SK-N-SH (cell line): Measurements from ENCODE around the gene HDAC4. TPM values are rescaled to one million over a fixed set of nuclear protein-coding genes. Genes with fewer than 3 reads are reported as not detected.

Source experiments
- CTCF ChIA-PET: fragments of 300-600, 350-600 bp; formaldehyde crosslinking; extraction: SDS; loops from one replicate; lab custom pipeline; 2021; lab: Yijun Ruan, JAX
- POLR2A ChIA-PET: fragments of 350-600 bp; sonication (Branson Sonifier 250); formaldehyde crosslinking; extraction: SDS; loops from one replicate; lab custom pipeline; 2020; ENCODE audit warnings: antibody characterized with exemption, inconsistent platforms; lab: Yijun Ruan, JAX
- DNase-seq: peaks from one replicate; pipeline ENCODE4 v3.0.0; 2012
- H2AFZ ChIP-seq: fragments of 200-600 bp; sonication (generic); 2 replicates; pipeline ENCODE4 v1.8.1; 2016; ENCODE audit warnings: antibody characterized with exemption, mild to moderate bottlenecking, low read depth
- H3F3A ChIP-seq: fragments of 200-600 bp; sonication (generic); replicated peaks from 2 replicates; pipeline ENCODE3; 2016; ENCODE audit warnings: antibody characterized with exemption, mild to moderate bottlenecking; ENCODE audit not compliant: insufficient read depth
- H3K27ac ChIP-seq, 2 experiments: fragments of 200-500 bp in 1 of 2; fragments of 200-600 bp in 1 of 2; sonication (Bioruptor generic) in 1 of 2; sonication (generic), shearing (Covaris generic) in 1 of 2; 2 replicates each; pipeline versions ENCODE4 v1.5.1 to v1.6.1; 2014 to 2016; ENCODE audit warnings: low read depth in 2 of 2, inconsistent platforms in 1 of 2, low read length in 1 of 2, mild to moderate bottlenecking in 1 of 2, mixed read lengths in 1 of 2
- H3K27me3 ChIP-seq: fragments of 200-600 bp; sonication (generic), shearing (Covaris generic); 2 replicates; pipeline ENCODE4 v1.6.1; 2016; ENCODE audit warnings: mixed run types; ENCODE audit not compliant: insufficient read depth
- H3K36me3 ChIP-seq, 2 experiments: fragments of 200-500 bp in 1 of 2; fragments of 200-600 bp in 1 of 2; sonication (Bioruptor generic) in 1 of 2; sonication (generic) in 1 of 2; replicated peaks in 1 of 2; 2 replicates each; pipeline versions ENCODE3 to v1.5.1; 2014 to 2016; ENCODE audit warnings: low read length in 1 of 2, mild to moderate bottlenecking in 1 of 2; ENCODE audit not compliant: insufficient read depth in 2 of 2, control insufficient read depth in 1 of 2
- H3K4me1 ChIP-seq, 2 experiments: fragments of 200-500 bp in 1 of 2; fragments of 200-600 bp in 1 of 2; sonication (Bioruptor generic) in 1 of 2; sonication (generic), shearing (Covaris generic) in 1 of 2; 2 replicates each; pipeline versions ENCODE4 v1.5.1 to v1.6.1; 2014 to 2016; ENCODE audit warnings: low read depth in 1 of 2, low read length in 1 of 2, mixed run types in 1 of 2; ENCODE audit not compliant: insufficient read depth in 2 of 2, control insufficient read depth in 1 of 2
- H3K4me2 ChIP-seq: fragments of 200-600 bp; sonication (generic), shearing (Covaris generic); 2 replicates; pipeline ENCODE4 v1.6.1; 2017; ENCODE audit warnings: mixed run types
- H3K4me3 ChIP-seq, 2 experiments: fragments of 200-500 bp in 1 of 2; fragments of 200-600 bp in 1 of 2; sonication (Bioruptor generic) in 1 of 2; sonication (generic), shearing (Covaris generic) in 1 of 2; 2 replicates each; pipeline versions ENCODE4 v1.5.1 to v1.8.1; 2014 to 2016; ENCODE audit warnings: low read depth in 2 of 2, inconsistent platforms in 1 of 2, low read length in 1 of 2, mild to moderate bottlenecking in 1 of 2, mixed read lengths in 1 of 2, moderate library complexity in 1 of 2
- H3K79me2 ChIP-seq: fragments of 200-600 bp; sonication (generic); 2 replicates; pipeline ENCODE4 v1.8.1; 2017; ENCODE audit warnings: mild to moderate bottlenecking; ENCODE audit not compliant: insufficient read depth
- H3K9ac ChIP-seq: fragments of 200-600 bp; sonication (generic); 2 replicates; pipeline ENCODE4 v1.6.1; 2017; ENCODE audit warnings: mixed run types
- H3K9me2 ChIP-seq: fragments of 200-600 bp; sonication (generic); 2 replicates; pipeline ENCODE4 v1.6.1; 2017; ENCODE audit warnings: mixed run types
- H3K9me3 ChIP-seq: fragments of 200-600 bp; sonication (generic); 2 replicates; pipeline ENCODE4 v1.6.1; 2017; ENCODE audit warnings: mixed run types, mild to moderate bottlenecking, moderate library complexity
- H4K20me1 ChIP-seq: fragments of 200-600 bp; sonication (generic); 2 replicates; pipeline ENCODE4 v1.6.1; 2017; ENCODE audit warnings: mild to moderate bottlenecking, mixed run types; ENCODE audit not compliant: insufficient read depth
- EP300 ChIP-seq, 2 experiments: IDR thresholded peaks; 2 replicates each; pipeline versions ENCODE4 v1.4.0 to v1.6.1; 2012; ENCODE audit warnings: borderline replicate concordance in 1 of 2, low read depth in 1 of 2, low read length in 1 of 2
- GABPA ChIP-seq: IDR thresholded peaks from 2 replicates; pipeline ENCODE4 v1.4.0; 2012; ENCODE audit warnings: low read depth, mild to moderate bottlenecking
- IRF3 ChIP-seq: fragments of 150-350 bp; IDR thresholded peaks from 2 replicates; pipeline ENCODE4 v1.6.1; 2016; ENCODE audit warnings: mild to moderate bottlenecking, low read depth, low read length
- MEF2A ChIP-seq: IDR thresholded peaks from 2 replicates; pipeline ENCODE4 v1.4.0; 2012; ENCODE audit warnings: low read depth, borderline replicate concordance
- MXI1 ChIP-seq: IDR thresholded peaks from 2 replicates; pipeline ENCODE4 v1.6.1; 2012; ENCODE audit warnings: mild to moderate bottlenecking, low read depth, low read length, improper control_type of control experiment
- NRF1 ChIP-seq: IDR thresholded peaks from 2 replicates; pipeline ENCODE4 v1.6.1; 2012; ENCODE audit warnings: low read depth, mild to moderate bottlenecking, low read length
- POLR2AphosphoS5 ChIP-seq: IDR thresholded peaks from 2 replicates; pipeline ENCODE4 v1.6.1; 2012; ENCODE audit warnings: low read depth, low read length
- RFX5 ChIP-seq: IDR thresholded peaks from 2 replicates; pipeline ENCODE4 v1.6.1; 2012; ENCODE audit warnings: mild to moderate bottlenecking, improper control_type of control experiment, low read length
- RXRA ChIP-seq: IDR thresholded peaks from 2 replicates; pipeline ENCODE4 v1.4.0; 2012; ENCODE audit warnings: low read depth, mild to moderate bottlenecking, borderline replicate concordance
- SMC3 ChIP-seq: IDR thresholded peaks from 2 replicates; pipeline ENCODE4 v1.6.1; 2012; ENCODE audit warnings: low read depth, low read length, improper control_type of control experiment
- TAF1 ChIP-seq: IDR thresholded peaks from 2 replicates; pipeline ENCODE4 v1.6.1; 2012; ENCODE audit warnings: low read depth, mild to moderate bottlenecking, low read length, moderate library complexity, borderline replicate concordance
- TCF12 ChIP-seq: IDR thresholded peaks from 2 replicates; pipeline ENCODE4 v1.4.0; 2012
- USF1 ChIP-seq: IDR thresholded peaks from 2 replicates; pipeline ENCODE4 v1.4.0; 2012; ENCODE audit warnings: low read depth, borderline replicate concordance
- ZBTB33 ChIP-seq: IDR thresholded peaks from 2 replicates; pipeline ENCODE4 v1.4.0; 2012; ENCODE audit warnings: low read depth, borderline replicate concordance
- WGBS: methylation state at CpG from one replicate; pipeline ENCODE4 v1.1.6; 2017; ENCODE audit warnings: low lambda C conversion rate; 5-methylcytosine and 5-hydroxymethylcytosine counted together
- polyA plus RNA-seq, 3 experiments: library from polyadenylated mRNA; depleted of rRNA; stranded (reverse); fragments of >200 nt; gene quantifications; 2 replicates each; pipeline ENCODE4 v1.2.3, GENCODE V29; 2012
- TF ChIP-seq, protein P1 (sequence below): IDR thresholded peaks from 2 replicates; pipeline ENCODE4 v1.6.1; 2012; ENCODE audit warnings: mild to moderate bottlenecking, low read depth, low read length, moderate library complexity
- TF ChIP-seq, protein P2 (sequence below): IDR thresholded peaks from 2 replicates; pipeline ENCODE4; 2012

The HDAC4 gene
- polyA plus RNA-seq, 1 of the 3 experiments (the other 2 are of a cell fraction): 5.5 TPM

DNA sequence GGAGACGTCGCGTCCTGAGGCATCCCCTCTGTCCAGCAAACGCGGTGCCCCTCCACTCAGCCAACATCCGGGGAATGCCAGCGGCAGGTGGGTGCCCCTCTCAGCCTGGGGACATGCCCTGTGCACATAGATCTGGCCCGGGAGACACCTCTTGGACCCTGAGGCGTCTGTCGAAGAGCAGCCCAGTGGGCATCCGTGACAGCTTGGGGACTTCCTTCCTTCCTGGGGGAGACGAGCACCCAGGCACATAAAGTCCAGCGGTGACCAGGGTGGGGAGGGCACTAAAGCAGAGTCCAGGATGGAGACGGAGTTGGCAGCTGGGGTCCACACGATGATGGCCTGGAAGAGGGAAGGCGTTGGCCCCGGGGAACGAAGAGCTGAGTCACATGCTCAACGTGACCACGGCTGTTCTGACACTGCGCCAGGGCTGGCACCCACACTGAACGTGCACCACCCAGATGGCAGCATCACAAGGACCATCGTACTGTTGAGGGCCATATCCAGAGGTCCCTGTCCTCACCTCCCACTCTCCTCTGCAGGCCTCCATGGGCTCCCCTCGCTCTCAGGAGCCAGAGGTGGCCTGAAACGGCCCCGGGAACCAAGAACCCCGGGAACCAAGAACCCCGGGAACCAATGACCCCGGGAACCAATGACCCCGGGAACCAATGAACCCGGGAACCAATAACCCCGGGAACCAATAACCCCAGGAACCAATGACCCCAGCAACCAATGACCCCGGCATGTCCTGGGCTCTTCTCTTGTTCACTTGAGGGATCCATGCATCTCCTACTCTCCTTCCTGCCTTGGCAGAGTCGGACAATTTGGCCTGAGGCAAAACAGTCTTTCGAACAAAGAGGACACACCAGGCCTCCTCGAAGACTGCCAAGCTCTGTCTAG is 22.6 kb downstream of the HDAC4 start (continued):
- no peak for TF ChIP-seq MXI1

- H3K9me3 ChIP-seq: no peaks in the 10 kb centered on the region
- H3K4me1 ChIP-seq: peaks cover 0 to 28% of the 10 kb centered on the region in 2 experiments; a peak in 1 of 4 replicates
- WGBS: 97% methylated on average over 4 of the region's 10 CpGs
- no peak overlapping the region for H2AFZ ChIP-seq
- TF ChIP-seq SMC3: no peak
- no peak for TF ChIP-seq ZBTB33
- no peak for TF ChIP-seq RXRA
- no peak for TF ChIP-seq POLR2AphosphoS5
- no peak for TF ChIP-seq NRF1
- no peak for TF ChIP-seq EP300 (IDR thresholded peaks at IDR 0.05; ENCODE audit: borderline replicate concordance in 1 of 2, low read depth in 1 of 2, low read length in 1 of 2)
- TF ChIP-seq, protein P1, sequence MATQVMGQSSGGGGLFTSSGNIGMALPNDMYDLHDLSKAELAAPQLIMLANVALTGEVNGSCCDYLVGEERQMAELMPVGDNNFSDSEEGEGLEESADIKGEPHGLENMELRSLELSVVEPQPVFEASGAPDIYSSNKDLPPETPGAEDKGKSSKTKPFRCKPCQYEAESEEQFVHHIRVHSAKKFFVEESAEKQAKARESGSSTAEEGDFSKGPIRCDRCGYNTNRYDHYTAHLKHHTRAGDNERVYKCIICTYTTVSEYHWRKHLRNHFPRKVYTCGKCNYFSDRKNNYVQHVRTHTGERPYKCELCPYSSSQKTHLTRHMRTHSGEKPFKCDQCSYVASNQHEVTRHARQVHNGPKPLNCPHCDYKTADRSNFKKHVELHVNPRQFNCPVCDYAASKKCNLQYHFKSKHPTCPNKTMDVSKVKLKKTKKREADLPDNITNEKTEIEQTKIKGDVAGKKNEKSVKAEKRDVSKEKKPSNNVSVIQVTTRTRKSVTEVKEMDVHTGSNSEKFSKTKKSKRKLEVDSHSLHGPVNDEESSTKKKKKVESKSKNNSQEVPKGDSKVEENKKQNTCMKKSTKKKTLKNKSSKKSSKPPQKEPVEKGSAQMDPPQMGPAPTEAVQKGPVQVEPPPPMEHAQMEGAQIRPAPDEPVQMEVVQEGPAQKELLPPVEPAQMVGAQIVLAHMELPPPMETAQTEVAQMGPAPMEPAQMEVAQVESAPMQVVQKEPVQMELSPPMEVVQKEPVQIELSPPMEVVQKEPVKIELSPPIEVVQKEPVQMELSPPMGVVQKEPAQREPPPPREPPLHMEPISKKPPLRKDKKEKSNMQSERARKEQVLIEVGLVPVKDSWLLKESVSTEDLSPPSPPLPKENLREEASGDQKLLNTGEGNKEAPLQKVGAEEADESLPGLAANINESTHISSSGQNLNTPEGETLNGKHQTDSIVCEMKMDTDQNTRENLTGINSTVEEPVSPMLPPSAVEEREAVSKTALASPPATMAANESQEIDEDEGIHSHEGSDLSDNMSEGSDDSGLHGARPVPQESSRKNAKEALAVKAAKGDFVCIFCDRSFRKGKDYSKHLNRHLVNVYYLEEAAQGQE: no peak
- no peak for TF ChIP-seq MEF2A
- no peak for TF ChIP-seq TCF12
- TF ChIP-seq GABPA: no peak
- TF ChIP-seq USF1: no peak
- TF ChIP-seq TAF1: no peak
- no peak for TF ChIP-seq RFX5
- TF ChIP-seq, protein P2, sequence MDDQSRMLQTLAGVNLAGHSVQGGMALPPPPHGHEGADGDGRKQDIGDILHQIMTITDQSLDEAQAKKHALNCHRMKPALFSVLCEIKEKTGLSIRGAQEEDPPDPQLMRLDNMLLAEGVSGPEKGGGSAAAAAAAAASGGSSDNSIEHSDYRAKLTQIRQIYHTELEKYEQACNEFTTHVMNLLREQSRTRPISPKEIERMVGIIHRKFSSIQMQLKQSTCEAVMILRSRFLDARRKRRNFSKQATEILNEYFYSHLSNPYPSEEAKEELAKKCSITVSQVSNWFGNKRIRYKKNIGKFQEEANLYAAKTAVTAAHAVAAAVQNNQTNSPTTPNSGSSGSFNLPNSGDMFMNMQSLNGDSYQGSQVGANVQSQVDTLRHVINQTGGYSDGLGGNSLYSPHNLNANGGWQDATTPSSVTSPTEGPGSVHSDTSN: no peak
- TF ChIP-seq IRF3: no peak
- CTCF ChIA-PET: no interaction called here
- no peak for DNase-seq
- no peaks in the 10 kb centered on the region for H3K27me3 ChIP-seq
- no peaks in the 10 kb centered on the region for H3K36me3 ChIP-seq
- H3K9me2 ChIP-seq: no peaks in the 10 kb centered on the region
- no peaks in the 10 kb centered on the region for H3F3A ChIP-seq
- no peaks in the 10 kb centered on the region for H4K20me1 ChIP-seq
- no peak overlapping the region for H3K27ac ChIP-seq
- no peak overlapping the region for H3K4me3 ChIP-seq
- no peak overlapping the region for H3K9ac ChIP-seq
- POLR2A ChIA-PET: no interaction called here
- no peak overlapping the region for H3K4me2 ChIP-seq
- peaks cover 4% of the 10 kb centered on the region for H3K79me2 ChIP-seq
Observed at GRCh38 chr2:239377591-239377990, 23.2 kb downstream of the HDAC4 start.
